D341Med (cell line): ENCODE results near the gene SLF1.

Source experiments
- DNase-seq: peaks from one replicate; pipeline ENCODE4 v3.0.0; 2012; ENCODE audit warnings: low spot score

SLF1 gene

GRCh38 chr5:94661086-94661485 lies 42.6 kb downstream of the SLF1 start:
- DNase-seq = no peak

GRCh38 chr5:94667937-94668336 lies 49.5 kb downstream of the SLF1 start:
- no peak for DNase-seq

- DNase-seq = no peak
These were observed 52.3 kb downstream of the SLF1 start for GRCh38 chr5:94670726-94671125.

DNA sequence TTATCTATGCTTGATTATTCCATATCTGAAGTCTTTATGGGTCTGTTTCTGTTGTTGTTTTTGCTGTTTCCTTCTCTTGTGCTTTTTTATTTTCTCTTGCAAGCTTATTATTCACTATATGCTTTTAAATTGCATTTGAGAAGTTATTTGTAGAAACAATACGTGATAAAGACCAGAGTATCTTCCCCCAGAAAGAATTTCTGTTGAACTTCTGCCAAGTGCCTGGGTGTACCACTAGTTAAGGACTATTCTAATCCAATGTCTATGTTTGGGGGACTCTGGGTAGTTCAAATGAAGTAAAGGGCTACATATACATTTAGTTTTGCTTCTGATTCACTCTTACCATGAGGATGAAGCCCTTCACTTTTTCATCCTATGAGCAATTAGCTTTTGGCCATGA lies 54.3 kb downstream of the SLF1 start:
- DNase-seq = no peak

GRCh38 chr5:94674490-94675382 lies 56.3 kb downstream of the SLF1 start:
- no peak for DNase-seq

DNA sequence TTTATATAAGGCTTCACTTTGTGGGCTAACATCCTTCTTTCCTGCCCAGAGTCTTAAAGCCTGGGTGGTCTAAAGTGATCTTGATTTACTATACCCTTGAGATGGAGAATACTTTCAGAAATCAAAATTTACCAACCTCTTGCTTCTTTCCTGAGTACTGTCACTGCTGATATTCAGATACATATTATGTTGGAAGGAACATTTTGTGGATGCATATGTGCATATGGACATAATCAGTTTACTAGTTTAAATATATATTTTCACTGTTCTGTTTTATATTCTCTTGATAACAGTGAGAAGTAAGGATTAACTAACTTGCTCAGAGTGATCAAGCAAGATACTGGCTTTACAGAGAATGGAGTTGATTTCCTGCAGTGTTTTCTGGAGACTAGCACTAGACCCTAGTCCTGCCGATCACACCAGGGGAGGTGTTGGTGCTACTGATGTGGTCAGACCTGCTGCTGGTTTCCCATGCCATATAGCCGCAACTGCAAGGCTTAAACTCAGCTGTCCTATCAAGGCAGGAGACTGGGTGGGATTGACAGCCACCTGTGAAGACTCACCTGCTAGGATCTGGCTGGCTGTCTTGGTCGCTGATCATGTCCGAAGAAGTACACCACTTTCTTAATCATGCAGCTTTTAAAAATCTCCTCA lies 57.6 kb downstream of the SLF1 start:
- no peak for DNase-seq

DNA sequence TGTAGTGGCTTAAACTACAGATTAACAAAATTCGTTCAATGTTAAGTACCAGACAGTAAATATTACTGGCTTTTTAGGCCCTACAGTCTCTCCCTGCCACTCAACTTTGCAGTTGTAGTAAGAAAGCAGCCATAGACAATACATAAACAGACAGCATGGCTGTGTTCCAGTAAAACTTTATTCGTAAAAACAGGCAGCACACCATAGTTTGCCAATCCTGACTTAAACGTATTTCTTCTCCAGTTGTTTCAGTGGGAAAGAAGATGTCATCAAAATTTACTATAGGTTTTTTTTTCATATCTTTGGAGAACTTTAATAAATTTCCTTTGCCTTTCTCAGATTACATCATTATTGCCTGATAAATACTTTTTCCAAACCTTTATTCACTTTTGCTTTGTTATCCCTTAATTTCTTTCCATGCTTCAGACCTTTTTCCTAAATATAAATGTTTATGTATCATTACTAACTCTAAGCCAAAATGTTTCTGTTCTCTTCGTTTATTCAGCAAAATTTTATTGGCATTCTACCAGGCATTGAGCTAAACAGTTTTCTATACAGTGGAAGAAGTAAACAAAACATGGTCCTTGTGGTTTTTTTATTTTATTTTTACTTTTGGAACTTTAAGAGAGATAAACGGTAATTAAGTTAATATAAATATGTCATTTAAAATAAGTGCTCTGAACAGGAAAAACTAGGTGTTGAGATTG lies 64.5 kb downstream of the SLF1 start:
- no peak for DNase-seq

- no peak for DNase-seq
These were observed 71.4 kb downstream of the SLF1 start for GRCh38 chr5:94689908-94690307.

GRCh38 chr5:94690778-94691177 lies 72.3 kb downstream of the SLF1 start:
- DNase-seq = no peak

- no peak for DNase-seq
These were observed 72.8 kb downstream of the SLF1 start for GRCh38 chr5:94691291-94691690.

DNA sequence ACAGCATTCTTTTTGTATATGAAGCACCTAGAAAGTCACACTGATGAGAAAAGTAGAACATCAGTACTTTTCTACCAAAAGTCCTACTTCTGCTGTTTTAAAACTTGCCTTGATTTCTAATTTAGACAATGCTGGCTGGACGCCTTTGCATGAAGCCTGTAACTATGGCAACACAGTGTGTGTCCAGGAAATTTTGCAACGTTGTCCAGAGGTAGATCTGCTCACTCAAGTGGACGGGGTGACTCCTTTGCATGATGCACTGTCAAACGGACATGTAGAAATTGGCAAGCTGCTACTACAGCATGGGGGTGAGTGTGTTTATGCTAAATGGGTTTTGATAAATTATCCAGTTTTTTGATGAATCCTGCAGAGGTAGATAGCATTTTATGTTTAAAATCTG lies 73.5 kb downstream of the SLF1 start:
- no peak for DNase-seq

DNA sequence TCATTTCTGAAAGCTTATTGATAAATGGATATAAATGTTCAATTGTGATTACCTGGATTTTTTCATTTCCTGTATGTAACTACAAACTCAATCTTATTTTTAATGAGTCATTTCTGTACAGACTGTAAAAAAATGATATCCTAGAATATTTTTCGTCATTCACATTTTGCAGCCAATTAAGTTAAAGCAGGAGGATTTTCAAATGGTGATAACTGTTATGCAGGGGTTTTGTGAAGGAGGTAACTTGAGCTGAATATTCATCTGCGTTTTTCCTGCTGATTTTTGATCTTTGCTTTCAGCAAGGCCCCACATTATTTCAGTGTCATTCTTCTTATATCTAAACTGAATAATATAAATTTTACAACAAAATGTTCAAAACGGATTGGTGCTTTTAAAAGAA lies 74.1 kb downstream of the SLF1 start:
- no peak for DNase-seq

DNA sequence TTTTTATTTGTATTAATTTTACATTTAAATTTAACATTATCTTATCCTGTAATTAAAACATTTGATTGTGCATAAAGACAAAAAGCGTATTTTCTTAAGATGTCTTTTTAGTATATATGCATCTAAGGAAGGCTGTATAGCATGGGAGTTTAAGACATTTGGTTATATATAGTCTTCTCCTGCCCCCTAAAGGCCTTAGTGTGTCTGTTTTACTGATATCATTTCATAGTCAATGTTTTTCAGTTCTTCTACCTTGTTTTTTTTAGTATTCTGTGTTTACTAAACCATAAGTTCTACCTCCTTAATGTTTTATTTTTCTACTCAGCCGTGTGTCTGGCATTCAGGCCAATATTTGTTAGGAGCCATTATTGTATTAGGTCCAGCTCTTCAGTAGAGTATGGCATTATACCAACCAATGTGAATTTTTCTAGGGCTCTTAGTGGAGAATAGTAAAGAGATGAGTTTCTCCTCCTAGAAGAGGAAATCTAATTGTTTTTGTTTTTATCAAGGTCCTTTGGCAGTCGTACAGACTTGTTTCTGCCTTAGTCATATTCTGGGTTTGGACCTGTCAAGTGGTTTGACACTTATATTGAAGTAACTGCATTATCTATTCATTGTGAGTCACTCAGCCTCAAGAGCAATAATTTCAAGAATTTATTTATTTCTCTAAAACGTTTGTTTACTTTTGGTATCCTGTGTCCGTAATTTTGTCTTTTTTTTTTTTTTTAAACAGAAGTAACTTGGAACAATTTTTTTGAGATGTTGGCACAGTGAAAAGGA lies 74.8 kb downstream of the SLF1 start:
- no peak for DNase-seq

- DNase-seq = no peak
These were observed 75.4 kb downstream of the SLF1 start for GRCh38 chr5:94693845-94694370.

DNA sequence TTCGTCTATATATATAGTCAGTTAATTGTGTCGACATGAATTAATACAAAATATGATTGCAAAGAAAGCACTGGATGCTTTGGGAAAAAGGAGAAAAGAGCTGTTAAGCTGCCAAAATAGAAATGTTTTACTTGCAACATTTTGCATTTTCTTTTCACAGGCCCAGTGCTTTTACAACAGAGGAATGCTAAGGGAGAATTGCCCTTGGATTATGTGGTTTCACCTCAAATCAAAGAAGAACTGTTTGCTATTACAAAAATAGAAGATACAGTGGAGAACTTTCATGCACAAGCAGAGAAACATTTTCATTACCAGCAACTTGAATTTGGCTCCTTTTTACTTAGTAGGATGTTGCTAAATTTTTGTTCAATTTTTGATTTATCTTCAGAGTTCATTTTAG lies 76.2 kb downstream of the SLF1 start:
- no peak for DNase-seq

- no peak for DNase-seq
These were observed 79.7 kb downstream of the SLF1 start for GRCh38 chr5:94698197-94698596.

DNA sequence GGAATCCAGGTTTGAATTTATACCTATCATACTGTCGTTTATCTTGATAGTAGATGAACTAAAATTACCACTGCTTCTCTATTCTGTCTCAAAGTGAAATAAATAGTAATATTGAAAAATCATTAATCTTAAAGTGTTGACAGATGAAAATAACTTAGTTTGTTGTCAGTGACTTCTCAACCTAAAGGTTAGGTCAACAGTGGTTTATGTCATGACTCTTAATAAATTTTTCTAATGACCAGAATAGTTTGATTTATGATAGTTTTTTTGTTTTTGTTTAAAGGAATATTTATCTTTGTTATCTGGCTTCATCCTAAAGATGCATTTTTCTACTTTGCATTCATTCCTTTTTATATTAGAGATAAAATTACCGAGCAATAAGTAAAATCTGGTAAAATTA lies 81.1 kb downstream of the SLF1 start:
- no peak for DNase-seq

DNA sequence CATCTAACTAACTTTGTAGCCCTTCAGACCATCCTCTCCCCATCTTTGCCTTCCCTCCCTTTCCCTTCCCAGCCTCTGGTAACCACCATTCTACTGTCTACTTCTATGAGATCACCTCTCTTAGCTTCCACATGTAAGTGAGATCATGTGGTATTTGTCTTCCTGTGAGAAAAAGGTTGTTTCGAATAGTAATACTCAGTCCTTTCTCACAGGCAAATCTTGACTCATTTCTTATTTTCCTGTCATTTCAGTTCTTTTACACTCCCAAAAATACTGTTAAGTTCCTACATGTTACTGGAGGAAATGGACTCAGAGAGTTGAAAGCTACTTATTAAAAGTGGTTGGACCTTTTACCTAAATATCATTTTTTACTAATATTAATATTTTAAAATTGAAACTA lies 82.1 kb downstream of the SLF1 start:
- DNase-seq = no peak

DNA sequence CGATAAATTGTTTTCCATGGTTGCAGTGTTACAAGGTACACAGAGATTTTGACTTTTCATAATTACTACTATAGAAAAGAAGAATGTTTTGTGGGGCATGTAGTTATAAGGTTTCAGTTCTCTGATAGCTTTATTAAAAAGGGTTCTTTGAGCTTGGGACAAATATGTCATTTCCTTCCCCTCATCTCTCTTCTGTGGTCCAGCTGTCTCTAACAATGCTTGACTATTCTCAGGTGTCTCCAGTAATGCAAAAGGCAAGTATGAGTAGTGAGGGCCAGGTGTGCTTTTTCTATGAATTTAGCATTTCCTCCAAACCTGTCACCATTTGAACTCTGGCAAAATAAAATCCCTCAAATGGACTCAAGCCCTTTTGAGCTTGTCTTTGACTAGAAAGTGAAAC lies 84.3 kb downstream of the SLF1 start:
- DNase-seq = no peak

- DNase-seq = no peak
These were observed 87.0 kb downstream of the SLF1 start for GRCh38 chr5:94705427-94705826.

DNA sequence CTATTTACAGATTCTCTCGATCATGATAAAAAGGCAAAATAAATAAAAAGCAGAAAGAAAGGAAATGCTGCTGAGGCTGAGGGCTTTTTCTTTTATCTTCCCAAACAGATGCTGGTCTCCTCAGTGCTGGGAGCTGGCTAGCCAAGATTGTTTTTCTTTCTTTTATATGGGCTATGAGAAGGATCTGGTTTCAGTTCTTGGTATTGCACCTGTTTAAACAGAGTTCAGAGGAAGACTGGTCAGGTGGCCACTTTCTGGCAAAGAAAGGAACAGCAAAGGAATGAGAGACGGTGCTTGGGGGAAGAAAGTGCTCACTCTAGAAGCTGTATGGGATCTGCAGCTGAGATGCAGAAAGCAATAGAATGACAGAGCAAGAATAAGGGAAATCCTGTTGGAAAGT lies 88.9 kb downstream of the SLF1 start:
- DNase-seq = no peak

DNA sequence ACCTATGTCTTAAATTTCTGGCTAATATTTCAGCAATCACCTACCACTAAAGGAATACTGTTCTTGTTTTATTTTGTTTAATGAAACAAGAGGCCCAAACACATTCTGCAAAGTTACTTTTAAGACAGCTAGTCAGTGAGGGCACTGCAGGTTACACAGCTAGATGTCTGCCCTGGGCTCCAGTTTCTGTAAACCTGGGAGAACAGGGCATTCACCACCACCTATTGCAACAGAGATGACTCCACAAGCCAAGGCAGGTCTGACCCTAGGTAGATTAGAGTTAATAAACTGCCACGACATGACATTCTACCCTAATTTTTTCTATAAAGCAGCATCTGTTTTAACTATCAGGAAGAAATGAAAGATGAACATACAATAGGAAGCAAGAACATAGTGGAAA lies 90.8 kb downstream of the SLF1 start:
- no peak for DNase-seq
